T-helper 1 cell treated with Interleukin-12 subunit alpha and Interleukin-12 subunit beta and Interleukin-4 antibody, amounts not matched to agents 30 ng/mL and 1 ng/mL, for 36 hours (primary cell): ENCODE data around the gene MICAL3. TPM values are rescaled to one million over a fixed set of nuclear protein-coding genes. Genes with fewer than 3 reads are reported as not detected.
"Not testable (repeated sequence)": the region's sequence is repeated elsewhere in the genome, so short reads cannot be mapped to it uniquely, and the experiment has no call there.

Source experiments
- intact Hi-C: fragments of 100-400 bp; cut with micrococcal nuclease; formaldehyde crosslinking; loops from one replicate; pipeline ENCODE4 v1.15.1; 2024
- total RNA-seq: library from RNA; stranded (reverse); gene quantifications from 2 replicates; pipeline ENCODE4 v1.2.3, GENCODE V29; 2022

Gene MICAL3
- total RNA-seq, 1 donor from 2014 or later, result 45.0 TPM

DNA sequence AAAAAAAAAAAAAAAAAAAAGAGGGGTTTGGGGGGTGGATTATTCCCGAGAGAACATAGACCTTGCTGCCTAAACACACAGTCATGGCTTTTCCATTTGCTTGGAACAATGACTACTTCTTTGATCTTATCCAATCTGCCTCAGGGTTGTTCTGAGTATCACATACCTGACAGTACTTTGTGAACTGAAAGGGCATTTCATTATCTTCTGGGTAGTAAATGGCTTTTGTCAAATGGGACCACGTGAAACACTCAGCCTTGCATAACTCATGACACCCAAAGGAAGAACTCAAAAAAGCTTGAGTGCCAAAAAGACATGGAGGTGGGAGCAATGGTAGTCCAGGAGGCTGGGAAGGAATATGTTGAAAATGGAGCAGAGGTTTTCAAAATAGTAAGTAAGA lies 126.9 kb downstream of the MICAL3 start:
- intact Hi-C loops, result no loop called here

DNA sequence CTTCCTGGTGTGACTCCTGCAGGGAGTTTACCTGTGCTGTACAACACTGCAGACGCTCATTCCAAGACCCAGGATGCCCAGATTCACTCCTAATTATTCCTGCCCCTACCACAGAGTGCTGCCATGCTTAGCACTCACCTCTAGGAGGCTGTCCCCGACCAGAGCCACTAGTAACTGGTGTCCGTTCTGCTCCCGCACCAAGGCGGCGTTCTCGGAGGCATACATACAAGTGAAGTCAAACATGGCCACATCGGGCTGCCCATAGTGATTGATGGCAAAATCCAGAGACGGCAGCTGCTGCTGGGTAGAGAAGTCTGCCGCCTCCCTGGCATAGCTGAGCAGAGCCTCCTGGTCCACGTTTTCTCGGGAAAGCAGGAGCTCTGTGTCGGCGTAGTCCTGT lies 127.8 kb downstream of the MICAL3 start:
- intact Hi-C loops, result no loop called here

DNA sequence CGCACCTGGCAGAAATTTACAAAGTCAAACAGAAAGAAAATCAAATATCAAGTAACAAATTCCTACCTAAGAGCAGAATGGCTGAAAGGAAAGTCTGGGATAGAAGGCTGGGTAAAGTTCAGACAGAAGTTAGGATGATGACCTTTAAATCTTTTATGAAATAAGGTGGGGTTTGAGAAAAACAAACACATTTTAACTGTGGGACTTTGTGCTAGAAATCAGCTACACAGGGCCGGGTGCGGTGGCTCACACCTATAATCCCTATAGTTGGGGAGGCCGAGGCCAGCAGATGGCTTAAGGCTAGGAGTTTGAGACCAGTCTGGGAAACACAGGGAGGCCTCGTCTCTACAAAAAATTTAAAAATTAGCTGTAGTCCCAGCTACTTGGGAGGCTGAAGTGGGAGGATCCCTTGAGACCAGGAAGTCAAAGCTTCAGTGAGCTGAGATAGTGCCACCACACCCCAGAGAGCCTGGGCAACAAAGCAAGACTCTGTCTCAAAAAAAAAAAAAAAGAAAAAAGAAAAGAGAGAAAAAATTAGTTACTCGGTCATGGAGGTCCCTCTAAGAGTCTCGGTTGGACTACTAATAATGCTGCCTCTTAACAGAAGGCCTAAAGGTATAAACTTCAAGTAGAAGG lies 130.3 kb downstream of the MICAL3 start:
- intact Hi-C loops, result no loop called here

DNA sequence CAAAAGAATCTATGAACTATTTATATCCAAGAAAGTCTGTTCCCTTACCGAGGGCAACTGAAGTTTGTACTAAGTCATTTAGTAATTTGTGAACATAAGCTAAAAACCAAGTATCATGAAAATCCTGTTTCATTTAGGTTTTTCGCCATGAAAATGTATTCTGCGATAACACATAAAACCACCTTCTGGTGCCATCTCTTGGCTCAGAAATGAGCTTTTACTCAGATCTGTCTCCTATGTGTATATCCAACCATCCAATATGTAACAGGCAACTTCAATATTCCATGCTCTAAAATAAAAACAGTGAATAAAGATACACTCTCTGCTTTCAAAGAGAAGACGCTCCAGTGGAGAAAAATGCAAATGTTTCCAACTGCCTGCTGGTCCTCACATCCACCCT lies 132.0 kb downstream of the MICAL3 start:
- intact Hi-C loops, result no loop called here

DNA sequence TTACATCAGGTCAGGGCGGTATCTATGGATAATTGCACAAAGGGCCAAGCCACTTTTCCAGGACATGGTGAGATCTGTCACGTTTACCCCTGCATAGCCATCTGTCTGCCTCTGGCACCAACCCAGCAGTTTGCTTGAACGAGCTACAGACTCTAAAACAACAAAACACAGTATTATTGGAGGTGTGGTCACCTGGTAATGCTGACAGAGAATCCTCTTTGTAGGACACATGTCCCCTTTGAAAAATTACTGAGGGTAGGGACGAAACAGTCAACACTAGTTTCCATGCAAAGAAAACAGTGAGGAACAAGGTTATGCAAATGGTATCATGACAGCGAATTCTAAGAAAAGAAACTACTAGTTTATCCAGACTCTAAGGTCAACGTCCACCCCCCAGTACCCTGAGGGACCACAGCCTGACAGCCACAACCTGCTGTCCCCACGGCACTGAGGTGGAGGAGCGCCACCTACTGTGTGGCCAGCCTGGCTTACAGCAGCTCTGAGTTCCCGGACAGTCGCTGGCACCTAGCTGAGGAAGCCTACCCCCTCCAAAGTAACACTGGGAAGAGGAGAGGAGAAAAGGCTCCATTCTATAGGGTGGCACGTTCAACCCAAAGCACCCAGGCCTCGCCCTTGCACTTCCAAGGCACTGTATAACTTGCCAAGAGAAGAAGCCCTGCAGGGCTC lies 132.7 kb downstream of the MICAL3 start:
- intact Hi-C loops, result no loop called here

DNA sequence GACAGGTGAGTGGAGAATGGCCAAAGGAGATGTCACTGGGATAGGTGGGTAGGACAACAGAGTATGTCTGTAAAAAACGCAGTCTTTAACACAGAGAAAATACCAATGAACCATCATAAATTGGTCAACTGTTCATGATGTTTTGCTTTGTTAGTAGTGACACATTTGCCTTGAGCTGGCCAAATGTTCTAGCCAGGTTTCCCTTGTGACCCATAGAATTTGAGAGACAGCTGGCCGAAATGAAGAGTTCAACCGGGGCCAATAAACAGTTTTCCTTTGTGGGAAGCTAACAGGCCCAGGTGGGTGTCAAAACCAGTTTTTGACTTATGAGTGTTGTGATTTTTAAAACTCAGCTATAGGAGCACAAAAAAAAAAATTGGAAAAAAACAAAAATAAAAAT lies 133.5 kb downstream of the MICAL3 start:
- intact Hi-C loops, result no loop called here

DNA sequence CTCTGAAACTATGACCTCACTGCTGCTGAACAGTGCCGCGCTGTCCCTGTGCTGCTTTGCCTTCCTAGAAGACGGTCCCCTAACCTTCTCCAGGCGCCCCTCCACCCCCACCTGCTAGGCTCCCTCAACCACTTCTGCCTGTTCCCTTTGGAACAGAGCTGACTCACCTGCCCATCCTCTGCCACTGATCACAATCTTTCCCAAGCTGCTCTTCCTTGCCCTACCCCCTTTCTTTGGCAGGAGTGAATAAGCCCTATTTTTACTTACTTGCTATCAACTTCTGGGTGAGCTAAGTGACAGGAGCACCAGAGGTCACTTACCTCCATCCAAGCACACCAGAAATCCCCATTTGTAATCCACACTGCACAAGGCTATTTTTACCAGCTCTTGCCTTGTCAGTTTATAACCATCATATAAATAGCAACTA lies 134.1 kb downstream of the MICAL3 start:
- intact Hi-C loops, result no loop called here

DNA sequence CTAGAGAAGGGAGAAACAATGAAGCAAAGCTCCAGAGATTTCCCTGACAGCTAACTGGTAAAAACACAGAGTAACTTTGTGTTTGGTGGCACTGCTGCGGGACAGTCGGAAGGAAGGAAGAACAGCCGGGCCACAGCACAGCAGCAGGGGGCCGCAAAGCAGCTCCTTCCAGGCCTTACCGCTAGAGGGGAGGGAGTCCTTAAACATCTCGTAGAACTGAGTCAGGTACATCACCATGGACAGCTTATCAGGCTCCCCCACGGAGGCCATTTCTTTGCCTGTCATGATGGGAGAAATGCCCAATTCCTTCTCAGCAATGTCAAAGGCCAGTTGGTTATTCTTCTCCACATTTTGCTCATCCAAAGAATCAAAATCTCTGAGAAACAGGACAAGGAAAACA lies 135.5 kb downstream of the MICAL3 start:
- intact Hi-C loops, result no loop called here

DNA sequence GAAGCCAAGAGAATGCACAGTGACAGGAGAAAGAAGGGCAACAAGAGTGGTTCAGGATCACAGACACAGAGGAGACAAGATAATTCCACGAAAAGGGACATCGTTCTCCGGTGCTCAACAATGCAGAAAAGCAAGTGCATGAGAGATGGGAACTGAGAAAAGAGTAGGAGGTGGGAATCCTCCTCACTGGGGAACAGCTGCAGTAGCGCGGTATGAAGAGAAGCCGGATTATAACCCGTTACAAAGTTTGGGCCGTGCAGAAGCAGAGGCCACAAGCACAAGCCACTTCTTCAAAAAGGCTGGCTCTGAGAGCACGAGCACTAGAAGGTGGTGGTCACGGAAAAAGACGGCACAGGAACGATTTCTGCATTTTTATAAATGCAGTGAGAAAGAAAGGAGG lies 135.9 kb downstream of the MICAL3 start:
- intact Hi-C loops, result no loop called here

DNA sequence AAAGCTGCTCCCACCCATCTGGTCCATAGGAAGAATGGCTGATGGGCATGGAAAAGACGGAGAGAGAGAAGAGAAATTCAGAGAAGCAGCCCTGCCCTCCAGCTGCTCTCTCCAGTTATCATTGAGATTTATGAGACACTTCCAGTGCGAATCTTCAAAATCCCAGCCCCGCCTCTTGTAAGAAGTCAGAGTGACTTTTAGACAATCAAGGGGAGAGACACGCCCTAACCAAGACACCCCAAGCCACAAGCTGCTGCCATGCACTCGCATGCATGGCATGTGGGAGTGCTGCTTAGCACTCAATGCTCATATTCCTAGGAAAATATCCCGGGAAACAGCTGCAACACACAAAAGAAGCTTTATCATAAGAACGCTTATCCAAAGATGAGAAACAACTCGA lies 139.5 kb downstream of the MICAL3 start:
- intact Hi-C loops, result no loop called here

DNA sequence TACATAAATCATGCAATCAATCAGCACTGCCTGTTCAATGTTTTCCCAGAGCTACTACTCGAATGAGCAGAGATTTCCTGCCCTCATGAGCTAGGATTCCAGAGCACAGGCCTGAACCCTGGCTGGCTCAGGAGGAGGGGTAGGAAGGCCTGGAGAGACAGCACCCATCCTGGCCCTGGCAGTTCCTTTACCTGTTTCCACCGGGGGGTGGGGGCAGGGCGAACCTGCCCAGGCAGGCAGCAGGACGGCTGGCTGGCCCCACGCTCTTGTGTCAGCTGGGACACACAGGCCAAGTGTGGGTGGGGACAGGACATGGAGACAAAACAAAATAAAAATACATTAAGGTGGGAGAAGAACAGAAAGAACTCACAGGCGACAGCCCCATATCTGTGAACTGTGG lies 140.3 kb downstream of the MICAL3 start:
- intact Hi-C loops, result no loop called here

DNA sequence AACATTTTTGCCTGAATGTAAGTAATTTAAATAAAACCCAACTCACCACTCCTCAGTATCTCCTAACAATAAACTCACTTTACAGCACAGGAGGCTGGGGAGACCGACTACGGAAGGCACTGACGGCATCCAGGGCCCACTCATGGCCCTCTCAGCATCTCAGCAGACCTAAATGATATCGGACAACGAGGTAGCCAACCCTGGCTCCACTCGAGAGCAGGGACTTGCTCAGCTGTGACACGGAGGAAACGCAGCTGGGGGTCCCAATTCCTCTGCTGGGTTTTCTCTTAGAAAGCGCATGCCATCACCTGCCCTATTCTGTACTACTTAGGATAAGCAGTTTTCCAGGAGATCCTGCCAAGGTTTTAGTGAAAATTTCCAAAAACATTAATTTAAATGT lies 141.0 kb downstream of the MICAL3 start:
- intact Hi-C loops, result no loop called here

DNA sequence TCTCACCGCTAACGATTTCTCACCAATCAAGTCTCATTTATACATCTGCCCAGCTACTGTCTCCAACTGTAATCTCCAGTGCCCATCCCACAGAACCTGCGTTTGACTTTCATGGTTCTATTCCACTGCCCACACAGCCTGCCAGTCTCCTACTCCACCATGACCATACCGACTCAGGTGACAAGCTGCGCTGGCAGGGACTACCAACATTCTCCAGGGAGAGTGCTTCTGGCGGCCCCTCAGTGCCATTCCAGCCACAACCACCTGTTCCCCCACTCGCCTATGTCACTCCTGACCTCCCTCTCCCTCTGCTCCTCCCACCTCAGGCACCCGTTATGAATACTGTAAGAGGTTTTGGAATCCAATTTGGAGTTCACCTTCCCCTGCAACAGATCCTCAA lies 141.6 kb downstream of the MICAL3 start:
- intact Hi-C loops, result no loop called here

DNA sequence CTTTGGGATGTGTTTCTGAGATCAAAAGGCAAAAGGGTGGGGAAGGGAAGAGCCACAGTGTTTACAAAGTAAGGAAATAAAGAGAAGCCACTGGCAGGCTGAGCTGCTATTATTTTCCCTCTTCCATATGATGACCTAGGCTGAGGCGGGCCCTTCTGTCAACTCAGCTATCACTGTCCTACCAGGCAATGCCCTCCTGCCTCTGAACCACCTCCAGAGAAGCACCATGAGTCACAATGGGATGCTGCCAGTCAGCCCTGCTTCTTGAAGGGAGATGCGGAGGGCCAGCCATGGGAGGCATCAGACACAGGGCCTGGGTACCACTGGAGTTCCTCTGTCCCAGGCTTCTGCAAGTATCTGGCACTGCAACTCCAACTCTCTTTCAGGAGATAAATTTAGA lies 142.2 kb downstream of the MICAL3 start:
- intact Hi-C loops, result no loop called here

DNA sequence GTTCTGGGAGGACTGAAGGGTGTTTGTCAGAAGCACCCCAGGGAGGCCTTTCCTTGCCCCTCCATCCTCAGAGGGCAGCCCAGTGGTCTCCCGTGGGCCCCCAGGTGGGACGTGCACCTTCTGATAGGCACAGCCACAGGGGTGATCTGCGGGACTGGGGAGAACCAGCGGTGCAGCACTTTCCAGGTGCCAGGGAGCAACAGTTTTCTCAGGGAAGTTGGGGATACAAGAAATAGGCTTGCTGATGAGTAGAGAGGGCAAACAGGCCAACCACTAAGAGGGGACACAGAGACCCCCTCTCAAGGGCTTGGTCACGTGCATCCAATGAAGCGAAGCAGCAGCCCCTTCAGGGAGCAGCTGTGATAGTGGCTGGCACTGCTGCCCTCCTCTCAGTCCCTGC lies 143.0 kb downstream of the MICAL3 start:
- intact Hi-C loops, result no loop called here

DNA sequence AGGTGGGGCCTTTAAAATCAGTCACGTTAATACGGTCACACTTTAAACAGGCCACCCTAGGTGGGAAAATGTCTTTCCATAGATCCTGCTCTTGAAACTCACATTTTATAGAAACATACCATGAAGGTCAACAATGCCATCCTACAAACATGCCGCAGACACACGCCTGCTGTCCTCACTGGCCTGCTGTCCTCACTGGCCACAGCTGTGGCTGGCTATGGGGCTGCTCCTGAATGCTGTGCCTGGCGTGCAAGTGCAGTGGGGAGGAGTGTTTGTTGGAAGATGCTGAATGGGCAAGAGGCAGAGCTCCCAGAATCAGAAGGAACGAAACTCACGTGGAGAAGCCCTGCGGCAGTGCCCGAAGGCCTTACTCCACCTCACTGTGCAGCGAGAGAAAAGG lies 143.9 kb downstream of the MICAL3 start:
- intact Hi-C loops, result no loop called here

DNA sequence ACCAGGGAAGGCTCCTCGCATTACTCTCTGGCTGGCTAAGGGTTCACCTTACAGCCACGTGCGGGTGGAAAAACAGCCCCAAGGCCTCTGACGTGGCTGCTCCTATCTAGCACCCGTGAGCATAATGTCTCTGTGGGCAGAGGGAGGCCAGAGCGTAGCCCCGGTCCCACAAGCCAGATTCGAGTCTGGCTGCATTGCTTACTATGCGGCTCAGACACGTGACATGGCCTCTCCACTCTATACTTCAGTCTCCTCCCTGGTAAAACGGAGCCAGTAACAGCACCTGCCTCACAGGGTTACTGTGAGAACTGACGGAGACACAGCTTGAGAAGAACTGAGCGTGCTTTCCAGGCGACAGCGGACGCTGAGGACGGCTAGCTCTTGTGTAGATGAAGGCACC lies 144.3 kb downstream of the MICAL3 start:
- intact Hi-C loops, result no loop called here

DNA sequence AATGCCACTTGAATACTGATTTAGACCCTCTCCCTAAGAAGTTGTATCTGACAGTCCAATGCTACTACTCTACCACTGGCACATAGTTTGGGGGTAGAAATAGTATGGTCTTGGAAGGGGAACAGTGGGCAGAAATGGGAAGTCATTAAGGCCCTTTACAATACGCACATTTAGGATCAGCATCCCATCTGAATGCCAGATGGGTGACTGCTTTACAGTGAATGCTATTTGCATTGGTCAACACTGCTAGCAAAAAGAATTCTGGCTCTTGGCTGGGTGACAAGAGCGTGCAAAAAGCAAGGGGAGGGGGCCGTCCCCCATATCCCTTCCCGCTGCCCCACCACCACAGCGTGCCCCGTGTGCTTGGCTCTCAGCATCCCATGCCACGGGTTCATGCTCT lies 145.4 kb downstream of the MICAL3 start:
- intact Hi-C loops, result no loop called here

DNA sequence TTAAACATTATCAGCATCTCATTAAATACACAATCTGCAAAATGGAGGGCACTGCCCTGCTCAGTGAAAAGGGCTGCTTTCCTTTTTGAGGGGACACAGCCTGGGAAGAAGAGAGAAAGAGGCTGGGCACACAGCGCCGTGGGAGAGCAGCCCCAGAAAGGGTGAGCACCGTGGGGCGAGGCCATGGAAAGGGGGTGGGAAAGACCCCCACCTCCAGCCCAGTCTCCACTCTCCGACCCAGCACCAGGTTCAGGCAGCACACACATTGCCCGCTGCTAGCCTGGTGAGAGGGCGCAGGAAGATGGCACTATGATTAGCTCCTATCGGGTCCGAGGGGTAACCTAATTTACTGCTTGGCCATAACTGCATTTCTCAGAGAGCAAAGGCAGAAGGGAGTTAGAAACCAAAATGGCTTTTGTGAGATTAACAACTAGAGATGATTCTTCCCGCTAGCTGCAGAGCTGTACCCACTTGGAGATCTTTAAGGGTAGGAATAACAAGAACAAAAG lies 146.1 kb downstream of the MICAL3 start:
- intact Hi-C loops, result no loop called here

DNA sequence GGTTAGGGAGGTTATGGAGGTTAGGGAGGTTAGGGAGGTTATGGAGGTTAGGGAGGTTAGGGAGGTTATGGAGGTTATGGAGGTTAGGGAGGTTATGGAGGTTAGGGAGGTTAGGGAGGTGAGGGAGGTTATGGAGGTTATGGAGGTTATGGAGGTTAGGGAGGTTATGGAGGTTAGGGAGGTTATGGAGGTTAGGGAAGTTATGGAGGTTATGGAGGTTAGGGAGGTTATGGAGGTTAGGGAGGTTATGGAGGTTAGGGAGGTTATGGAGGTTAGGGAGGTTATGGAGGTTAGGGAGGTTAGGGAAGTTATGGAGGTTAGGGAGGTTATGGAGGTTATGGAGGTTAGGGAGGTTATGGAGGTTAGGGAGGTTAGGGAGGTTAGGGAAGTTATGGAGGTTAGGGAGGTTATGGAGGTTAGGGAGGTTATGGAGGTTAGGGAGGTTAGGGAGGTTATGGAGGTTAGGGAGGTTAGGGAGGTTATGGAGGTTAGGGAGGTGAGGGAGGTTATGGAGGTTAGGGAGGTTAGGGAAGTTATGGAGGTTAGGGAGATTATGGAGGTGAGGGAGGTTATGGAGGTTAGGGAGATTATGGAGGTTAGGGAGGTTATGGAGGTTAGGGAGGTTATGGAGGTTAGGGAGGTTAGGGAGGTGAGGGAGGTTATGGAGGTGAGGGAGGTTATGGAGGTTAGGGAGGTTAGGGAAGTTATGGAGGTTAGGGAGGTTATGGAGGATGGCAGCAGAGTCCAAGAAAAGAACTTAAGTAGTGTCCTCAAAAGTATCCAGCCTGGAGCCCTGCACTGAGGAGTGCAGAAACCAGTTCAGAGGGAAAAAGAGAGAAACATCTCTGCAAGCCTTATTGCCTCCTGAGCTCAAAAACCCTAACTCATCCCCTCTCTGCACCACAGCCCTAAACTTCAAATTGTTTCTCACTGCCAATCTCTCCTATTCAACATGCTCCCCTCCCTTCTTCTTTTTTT lies 147.2 kb downstream of the MICAL3 start:
- intact Hi-C loops, result not testable (repeated sequence)

DNA sequence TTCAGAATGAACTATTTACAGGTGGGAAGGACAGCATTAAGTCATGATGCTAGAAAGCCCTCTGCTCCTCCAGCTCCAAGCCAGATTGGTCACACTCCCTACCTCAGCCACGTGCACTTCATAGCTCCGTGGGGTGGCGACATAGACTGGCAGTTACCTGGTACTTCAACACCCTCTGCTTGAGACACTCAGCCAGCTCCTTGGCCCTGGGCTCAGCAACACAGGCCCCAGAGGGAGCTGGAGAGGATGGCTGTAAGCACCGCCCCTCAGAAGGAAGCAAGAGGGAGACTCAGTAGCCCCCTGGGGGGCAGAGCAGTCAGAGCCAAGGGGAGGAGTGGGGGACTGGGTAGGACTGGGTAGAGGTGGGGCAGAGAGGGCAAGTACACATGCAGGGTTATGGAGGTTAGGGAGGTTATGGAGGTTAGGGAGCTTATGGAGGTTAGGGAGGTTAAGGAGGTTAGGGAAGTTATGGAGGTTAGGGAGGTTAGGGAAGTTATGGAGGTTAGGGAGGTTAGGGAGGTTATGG lies 148.0 kb downstream of the MICAL3 start:
- intact Hi-C loops, result no loop called here

DNA sequence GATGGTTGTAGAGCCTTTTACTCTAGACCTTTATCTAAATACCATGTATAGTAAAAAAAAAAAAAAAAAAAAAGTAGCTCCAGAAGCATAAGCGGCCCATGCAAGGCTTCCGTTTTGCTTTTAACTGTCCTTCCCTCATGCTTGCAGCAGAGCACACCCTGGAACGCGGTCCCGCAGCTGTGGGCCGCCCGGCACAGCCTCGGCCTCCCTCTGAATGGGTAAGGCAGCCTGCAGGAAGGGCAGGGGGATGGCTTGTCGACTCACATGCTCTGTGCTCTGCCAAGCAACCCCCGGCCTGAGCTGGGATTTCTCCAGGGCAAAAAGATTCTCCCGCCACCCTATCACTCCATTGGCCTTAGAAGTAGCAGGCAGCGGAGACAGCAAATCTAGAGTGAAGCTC lies 148.7 kb downstream of the MICAL3 start:
- intact Hi-C loops, result no loop called here
